ENCODE results near the gene NF2.

Gene NF2

DNA sequence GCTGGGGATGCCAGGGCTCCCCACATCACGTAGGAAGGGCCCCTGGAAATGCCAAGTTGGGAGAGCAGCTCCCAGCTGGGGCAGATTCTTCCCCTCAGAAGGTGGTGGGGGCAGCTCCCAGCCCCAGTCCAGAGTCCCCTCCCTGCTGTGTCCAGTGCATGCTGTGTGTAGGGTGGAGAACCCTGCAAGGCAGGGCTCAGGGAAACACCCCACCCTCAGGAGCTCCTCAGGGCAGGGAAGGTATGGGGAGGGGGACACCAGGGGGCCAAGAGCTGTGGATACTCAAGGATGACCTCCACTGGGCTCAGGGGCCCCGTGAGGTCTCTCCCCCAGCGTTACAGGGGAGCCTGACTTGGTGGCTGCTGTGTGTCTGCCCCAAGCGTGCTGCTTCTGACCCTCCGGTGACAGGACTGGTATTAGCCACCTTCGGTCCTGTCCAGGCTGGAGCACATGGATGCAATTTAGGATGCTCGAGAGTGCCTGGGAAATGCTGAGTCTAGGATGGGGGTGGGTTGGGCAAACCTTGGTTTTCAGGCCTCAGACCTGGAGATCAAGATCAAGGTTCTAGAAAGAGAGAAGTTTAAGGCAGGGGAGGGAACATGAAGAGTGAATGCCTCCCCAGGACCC is 100.2 kb downstream of the NF2 start:
- DNase-seq, result no peak

DNA sequence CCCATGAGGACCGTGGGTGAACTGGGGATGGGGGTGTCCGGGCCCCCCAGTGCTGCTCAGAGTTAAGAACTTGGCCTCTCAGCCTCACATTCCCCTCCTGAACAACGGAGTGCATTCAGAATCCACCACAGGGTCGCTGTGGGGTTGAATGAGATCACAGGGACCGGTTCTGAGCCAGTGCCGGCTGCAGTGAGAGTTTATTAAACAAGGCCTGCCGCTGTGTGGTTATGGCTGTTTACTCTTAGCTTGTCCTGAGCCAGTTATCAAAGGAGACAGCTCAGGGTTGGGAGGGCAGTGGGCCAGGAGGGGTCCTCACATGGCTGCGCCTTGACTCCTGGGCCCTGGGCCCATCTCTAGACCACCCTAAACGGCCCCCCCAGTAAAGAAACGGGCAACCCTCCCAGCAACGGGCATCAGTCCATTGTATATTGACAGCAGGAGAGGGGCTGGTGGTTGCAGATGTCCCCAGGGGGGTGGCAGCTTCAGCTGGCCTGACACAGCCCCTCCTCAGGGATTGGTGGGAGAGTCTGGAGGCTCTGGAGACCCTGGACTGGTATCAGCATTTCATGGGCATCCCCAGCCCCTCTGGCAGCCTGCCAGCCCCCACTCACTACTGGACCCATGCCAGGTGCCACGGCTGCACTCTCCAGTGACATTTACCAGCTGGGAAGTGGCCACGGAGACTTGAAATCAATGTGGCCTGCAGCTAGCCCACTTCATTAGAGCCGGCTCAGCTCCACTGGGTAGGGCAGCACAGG is 101.3 kb downstream of the NF2 start:
- DNase-seq, result peak; percentile 90

GRCh38 chr22:29705651-29706050 is 102.2 kb downstream of the NF2 start:
- no peak for DNase-seq

GRCh38 chr22:29706486-29706885 is 103.1 kb downstream of the NF2 start:
- DNase-seq, result no peak

DNA sequence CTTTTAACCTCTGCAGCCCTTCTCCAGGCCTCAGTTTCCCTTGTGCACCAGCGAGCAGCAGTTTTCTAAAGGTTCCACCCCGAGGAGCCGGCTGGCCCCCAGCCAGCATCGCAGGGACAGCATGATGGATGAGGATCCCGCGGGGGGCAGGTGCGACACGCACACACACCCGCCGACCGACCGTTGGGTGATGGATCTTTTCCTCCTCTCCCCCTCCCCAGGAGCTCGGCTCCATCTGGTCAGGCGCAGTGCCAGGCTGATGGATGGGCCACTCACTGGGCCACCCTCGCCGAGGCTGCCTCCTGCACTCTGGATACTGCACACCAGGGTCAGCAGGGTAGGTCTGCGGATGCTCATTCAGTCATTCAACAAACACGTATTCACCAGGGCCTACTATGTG is 103.6 kb downstream of the NF2 start:
- DNase-seq, result no peak

GRCh38 chr22:29707471-29707870 is 104.0 kb downstream of the NF2 start:
- no peak for DNase-seq

DNA sequence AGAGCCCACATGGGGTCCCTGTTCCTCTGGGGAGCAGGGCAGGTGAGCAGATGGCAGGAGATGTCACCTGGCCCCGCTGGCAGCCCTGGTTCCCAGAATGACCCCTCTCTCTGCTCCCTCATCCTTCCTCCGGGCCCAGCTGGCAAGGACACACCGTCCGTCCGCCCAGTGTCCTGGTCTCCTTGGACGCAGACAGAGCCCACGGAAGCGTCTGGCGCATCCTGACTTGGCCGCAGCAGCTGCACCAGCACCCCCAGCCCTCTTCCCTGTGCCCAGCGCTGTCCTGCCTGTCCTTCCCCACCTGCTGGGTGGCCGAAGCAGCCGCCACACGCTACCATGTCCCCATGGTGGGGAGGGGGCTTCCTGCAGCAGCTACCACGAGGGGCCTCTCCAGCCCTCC is 106.8 kb downstream of the NF2 start:
- no peak for DNase-seq

DNA sequence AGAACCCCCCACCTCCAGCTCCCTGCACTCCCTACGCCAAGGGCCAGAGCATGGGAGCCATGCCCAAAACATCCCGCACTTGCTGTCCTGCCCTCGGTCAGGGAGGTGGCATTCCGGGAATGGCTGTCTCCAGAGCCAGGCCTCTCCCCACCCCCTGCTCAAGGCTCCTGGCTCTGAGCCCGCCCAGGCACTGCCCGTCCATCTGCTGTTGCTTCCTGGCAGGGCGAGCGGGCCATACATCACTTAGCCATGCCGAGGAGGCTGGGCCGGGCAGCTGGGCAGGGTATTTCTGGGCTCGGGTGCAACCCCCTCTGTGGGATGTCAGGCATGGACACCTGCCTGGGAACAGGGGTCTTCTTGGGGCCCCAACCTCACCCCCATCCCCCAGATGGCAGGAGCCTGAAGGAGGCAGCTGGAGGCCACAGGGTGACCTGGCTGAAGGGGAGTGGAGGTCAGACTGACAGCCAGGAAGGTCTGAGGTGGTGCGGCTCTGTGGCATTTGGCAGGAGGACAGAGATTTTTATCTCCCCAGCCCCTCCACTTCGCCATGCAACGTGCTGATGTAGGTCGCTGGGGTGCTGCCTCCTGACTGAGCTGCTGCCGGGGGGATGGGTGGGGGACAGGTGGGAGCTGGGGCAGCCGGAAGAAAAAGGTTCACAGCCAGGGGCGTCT is 107.6 kb downstream of the NF2 start:
- peak; percentile 28 for DNase-seq

GRCh38 chr22:29712119-29712518 is 108.7 kb downstream of the NF2 start:
- no peak for DNase-seq

- DNase-seq, result no peak
Measured at GRCh38 chr22:29713156-29713727, 109.8 kb downstream of the NF2 start.

- no peak for DNase-seq
Measured at GRCh38 chr22:29715240-29715639, 111.8 kb downstream of the NF2 start.

DNA sequence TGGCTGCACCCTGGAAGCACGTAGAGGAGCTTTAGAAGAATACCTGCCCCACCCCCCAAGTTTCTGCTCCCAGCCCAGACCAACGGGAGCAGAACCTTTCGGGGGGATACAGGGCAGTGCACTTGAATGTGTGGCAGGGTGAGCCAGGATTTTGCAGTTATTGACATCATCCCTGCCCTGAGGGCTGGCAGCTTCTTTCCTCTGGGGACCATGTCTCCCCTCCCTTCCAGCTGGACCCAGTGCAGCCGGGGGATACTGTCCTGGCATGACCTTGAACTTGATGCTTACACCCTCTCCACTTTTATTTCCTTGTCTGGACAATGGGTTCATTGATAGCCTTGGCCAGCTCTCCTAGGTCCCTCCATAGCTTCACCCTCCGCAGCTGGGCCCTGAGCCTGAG is 112.3 kb downstream of the NF2 start:
- DNase-seq, result no peak

DNA sequence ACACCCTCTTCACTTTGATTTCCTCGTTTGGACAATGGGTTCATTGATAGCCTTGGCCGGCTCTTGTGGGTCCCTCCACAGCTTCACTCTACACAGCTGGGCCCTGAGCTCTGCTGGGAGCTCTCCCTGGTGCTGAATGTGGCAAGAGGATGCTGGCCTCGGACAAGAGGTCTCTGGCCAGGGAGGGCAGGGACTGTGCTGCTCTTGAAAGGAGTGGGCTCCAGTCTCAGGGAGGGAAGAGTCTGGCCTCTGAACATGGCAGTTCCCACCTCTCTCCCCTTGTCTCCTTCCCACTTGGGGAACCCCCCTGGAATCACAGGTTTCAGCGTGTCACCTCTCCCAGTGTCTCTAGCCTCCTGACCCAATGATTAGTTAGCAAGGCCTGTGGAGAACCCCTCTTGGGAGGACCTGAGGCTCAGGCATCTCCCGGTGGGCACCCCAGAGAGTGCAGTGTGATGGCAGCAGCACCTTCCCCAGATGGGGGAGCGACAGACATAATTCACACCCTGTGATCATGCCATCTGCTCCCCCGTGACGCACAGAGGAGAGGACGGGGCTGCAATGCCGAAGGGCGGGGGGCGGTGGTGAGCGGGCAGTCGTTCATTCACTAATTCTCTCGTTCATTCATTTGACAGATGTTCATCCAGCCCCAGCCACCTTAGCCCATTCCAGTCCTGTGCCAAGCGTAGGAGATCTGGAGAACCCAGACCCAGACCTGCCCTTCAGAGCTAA is 113.5 kb downstream of the NF2 start:
- no peak for DNase-seq

DNA sequence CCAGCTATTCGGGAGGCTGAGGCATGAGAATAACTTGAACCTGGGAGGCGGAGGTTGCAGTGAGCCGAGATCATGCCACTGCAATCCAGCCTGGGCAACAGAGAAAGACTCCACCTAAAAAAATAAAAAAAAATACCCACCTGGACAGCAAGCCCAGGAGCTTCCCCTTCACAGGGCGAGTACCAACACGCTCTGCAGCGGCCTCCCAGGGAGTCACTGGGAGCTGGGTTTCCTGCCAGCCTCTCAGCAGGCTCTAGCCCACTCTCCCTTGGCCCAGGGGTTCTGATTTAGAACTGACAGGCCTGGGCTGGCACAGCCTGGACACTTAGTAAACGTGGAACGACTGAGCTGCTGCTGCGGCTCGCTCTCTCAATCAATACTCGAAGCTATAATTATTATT is 114.4 kb downstream of the NF2 start:
- DNase-seq, result no peak

GRCh38 chr22:29718949-29719898 is 115.8 kb downstream of the NF2 start:
- DNase-seq, result no peak

GRCh38 chr22:29719899-29720645 is 116.6 kb downstream of the NF2 start, which contains the start of gene CABP7:
Gene CABP7 (plus strand): TSS chr22:29720003. CDS start chr22:29720425, 422 bp downstream.
- no peak for DNase-seq

DNA sequence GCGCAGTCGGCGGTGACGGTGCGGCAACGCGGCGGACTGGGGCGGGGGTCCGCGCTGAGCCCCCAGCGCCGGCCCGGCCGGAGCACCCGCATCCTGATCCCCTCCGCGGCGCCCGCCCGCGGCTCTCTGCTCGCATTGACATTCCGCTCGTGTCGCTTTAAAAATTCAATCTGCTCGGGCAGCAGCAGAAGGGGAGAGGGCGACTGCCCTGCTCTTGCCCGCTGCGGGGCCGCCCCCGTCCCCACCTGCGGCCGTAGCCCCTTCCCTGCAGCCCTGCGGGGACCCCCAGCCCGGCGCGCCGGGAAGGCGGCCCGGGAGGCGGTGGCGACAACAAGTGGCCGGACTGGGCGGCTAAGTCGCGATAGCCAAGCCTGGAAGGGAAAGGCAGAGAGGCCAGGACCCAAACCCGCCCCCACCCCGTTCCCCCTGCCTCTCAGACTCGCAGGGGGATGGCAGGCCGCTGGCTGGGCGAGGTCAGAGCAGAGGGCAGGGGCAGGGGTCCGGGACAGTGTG is 117.4 kb downstream of the NF2 start:
- no peak for DNase-seq

GRCh38 chr22:29722151-29722550 is 118.7 kb downstream of the NF2 start:
- no peak for DNase-seq

GRCh38 chr22:29722587-29722986 is 119.2 kb downstream of the NF2 start:
- no peak for DNase-seq

DNA sequence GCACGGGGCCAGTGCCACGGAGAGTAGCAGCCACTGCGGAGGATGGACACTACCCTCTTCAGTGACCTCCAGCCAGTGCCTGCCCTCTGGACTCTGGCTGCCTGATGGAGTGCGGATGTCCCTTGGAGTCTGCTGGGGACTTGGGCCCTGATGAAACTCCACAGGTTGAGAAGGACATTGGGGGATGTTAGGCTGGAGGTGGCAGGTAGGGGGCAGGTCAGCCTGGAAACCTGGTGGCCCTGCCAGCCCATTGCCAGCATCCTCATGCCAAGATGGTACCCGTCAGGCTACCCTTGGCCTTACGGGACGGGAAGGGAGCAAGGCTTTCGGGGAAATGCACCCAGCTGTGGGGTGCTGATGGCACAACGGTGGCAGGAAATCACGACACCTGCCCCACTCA is 120.3 kb downstream of the NF2 start:
- DNase-seq, result no peak

DNA sequence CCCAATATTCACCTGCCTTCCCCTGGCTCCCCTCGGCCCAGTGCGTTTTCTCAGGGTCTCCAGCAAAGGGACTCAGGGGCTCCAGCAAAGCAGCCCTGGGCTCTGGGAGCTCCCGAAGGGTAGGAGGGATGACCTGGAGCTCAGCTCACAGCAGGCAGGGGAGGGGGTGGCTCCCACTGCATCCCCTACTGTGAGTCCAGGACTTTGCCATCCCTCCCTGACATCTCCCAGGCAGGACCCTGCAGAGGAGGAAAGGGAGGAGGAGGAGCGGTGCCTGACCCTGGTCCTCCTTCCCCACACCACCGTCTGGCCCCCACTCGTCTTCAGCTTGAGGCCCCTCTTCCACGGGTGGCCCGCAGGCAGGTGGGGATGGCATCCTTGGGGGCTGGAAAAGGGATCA is 121.4 kb downstream of the NF2 start:
- no peak for DNase-seq

All from DMS79 (cell line).